GM10266 (cell line): ENCODE data around the gene XPO1.
"Not testable (repeated sequence)": the region's sequence is repeated elsewhere in the genome, so short reads cannot be mapped to it uniquely, and the experiment has no call there.

Experiments used
- DNase-seq: peaks from one replicate; pipeline ENCODE4 v3.0.0; 2012; ENCODE audit errors: extremely low spot score
- TF ChIP-seq, protein P1 (sequence below): IDR thresholded peaks from 2 replicates; pipeline ENCODE4 v1.5.1; 2012; ENCODE audit warnings: mild to moderate bottlenecking, low read depth; ENCODE audit not compliant: control insufficient read depth, insufficient read depth; ENCODE audit errors: missing control alignments

The XPO1 gene, protein sequence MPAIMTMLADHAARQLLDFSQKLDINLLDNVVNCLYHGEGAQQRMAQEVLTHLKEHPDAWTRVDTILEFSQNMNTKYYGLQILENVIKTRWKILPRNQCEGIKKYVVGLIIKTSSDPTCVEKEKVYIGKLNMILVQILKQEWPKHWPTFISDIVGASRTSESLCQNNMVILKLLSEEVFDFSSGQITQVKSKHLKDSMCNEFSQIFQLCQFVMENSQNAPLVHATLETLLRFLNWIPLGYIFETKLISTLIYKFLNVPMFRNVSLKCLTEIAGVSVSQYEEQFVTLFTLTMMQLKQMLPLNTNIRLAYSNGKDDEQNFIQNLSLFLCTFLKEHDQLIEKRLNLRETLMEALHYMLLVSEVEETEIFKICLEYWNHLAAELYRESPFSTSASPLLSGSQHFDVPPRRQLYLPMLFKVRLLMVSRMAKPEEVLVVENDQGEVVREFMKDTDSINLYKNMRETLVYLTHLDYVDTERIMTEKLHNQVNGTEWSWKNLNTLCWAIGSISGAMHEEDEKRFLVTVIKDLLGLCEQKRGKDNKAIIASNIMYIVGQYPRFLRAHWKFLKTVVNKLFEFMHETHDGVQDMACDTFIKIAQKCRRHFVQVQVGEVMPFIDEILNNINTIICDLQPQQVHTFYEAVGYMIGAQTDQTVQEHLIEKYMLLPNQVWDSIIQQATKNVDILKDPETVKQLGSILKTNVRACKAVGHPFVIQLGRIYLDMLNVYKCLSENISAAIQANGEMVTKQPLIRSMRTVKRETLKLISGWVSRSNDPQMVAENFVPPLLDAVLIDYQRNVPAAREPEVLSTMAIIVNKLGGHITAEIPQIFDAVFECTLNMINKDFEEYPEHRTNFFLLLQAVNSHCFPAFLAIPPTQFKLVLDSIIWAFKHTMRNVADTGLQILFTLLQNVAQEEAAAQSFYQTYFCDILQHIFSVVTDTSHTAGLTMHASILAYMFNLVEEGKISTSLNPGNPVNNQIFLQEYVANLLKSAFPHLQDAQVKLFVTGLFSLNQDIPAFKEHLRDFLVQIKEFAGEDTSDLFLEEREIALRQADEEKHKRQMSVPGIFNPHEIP (N-terminal part only)

DNA sequence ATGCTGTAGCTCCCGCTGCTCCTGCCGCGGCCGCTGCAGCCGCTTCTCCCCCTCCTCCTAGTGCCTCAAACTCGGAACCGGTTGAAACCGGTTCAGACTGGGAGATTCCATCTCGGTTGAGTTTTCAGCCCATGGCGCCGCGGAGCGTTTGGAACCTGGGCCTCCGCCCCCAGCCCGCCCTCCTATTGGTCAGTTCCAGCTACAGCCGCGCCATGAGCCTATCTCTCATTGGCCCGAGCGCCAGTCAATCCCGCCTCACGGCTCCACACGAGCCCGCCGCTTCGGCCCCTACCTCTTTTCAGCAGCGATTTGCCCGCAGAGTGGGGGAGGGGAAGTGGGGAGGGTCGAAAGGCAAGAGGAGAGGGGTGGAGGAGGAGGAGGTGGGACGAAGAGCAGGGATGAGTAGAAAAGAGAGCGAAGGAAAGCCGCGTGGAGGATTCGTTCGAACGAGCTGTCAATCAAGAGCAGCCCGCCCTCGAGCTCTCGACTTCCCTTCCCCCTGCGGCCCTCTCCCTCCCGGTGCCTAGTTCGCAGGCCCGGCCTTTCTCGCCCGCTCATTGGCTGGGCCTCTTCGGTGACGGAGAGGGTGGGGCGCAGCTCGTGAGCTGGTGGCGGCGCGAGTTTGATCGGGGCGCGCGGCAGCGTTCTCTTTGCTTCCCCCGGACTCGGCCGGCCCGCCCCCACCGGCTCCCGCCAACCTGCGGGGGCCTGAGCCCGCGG lies at the start of gene XPO1:
TSS of gene XPO1 (minus strand) at position 157 of the 720 bp plus-strand sequence. CDS start 4,459 bp downstream, outside the sequence.
- DNase-seq: peak; percentile 98
- TF ChIP-seq, protein P1, sequence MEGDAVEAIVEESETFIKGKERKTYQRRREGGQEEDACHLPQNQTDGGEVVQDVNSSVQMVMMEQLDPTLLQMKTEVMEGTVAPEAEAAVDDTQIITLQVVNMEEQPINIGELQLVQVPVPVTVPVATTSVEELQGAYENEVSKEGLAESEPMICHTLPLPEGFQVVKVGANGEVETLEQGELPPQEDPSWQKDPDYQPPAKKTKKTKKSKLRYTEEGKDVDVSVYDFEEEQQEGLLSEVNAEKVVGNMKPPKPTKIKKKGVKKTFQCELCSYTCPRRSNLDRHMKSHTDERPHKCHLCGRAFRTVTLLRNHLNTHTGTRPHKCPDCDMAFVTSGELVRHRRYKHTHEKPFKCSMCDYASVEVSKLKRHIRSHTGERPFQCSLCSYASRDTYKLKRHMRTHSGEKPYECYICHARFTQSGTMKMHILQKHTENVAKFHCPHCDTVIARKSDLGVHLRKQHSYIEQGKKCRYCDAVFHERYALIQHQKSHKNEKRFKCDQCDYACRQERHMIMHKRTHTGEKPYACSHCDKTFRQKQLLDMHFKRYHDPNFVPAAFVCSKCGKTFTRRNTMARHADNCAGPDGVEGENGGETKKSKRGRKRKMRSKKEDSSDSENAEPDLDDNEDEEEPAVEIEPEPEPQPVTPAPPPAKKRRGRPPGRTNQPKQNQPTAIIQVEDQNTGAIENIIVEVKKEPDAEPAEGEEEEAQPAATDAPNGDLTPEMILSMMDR: no peak

DNA sequence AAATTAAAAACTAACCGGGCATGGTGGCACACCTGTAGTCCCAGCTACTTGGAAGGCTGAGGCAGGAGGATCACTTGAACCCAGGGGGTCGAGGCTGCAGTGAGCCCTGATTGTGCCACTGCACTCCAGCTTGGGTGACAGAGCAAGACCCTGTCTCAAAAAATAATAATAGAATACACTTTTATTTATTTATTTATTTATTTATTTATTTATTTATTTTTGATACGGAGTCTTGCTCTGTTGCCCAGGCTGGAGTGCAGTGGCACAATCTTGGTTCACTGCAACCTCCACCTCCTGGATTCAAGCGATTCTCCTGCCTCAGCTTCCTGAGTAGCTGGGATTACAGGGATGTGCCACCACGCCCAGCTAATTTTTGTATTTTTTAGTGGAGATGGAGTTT lies 48.8 kb upstream of the XPO1 start:
- not testable (repeated sequence) for DNase-seq

DNA sequence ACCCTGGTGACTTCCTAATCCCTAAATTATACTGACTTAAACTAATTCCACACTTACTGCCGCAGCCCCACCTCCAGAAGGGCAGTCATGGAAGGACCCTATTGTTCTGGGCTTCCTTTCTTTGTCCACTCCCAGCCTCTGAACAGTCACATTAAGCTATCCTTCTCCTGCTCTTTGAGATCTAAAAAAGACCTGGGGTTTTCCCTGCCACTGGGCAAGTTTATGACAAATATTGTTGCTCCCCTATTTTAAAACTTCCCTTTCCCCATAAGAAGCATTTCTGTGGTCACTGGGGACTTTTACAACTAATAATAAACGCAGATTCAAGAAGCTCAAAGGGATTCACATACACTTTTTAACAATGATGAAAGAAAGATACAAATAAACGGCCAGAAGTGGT lies 47.2 kb upstream of the XPO1 start:
- peak; percentile 48 for DNase-seq
- TF ChIP-seq, protein P1: no peak

DNA sequence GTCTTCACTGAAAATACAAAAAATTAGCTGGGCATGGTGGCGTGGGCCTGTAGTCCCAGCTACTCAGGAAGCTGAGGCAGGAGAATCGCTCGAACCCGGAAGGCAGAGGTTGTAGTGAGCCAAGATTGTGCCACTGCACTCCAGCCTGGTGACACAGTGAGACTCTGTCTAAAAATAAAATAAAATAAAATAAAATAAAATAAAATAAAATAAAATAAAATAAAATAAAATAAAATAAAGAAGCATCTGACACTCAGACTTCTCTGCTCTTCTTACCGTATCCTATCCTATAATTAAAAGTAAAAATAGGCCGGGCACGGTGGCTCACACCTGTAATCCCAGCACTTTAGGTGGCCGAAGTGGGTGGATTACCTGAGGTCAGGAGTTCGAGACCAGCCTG lies 46.2 kb upstream of the XPO1 start:
- DNase-seq: not testable (repeated sequence)

DNA sequence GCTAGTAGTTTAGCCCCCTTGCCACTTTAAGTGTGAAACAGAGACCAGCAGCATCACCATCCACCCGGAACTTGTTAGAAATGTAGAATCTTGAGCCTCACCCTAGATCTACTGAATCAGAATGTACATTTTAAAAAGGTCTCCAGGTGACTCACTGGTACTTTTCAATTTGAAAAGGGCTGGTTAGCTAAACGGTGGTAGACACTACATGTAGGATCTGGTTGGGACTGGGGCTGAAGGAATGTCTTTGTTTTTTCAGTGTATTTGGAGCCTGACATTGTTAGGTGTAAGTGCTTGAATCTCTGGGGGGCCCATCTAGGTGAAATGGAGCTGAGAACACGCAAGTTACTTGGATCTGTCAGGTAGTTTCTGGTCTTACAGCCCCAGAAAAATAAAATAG lies 44.0 kb upstream of the XPO1 start:
- TF ChIP-seq, protein P1: no peak
- no peak for DNase-seq

DNA sequence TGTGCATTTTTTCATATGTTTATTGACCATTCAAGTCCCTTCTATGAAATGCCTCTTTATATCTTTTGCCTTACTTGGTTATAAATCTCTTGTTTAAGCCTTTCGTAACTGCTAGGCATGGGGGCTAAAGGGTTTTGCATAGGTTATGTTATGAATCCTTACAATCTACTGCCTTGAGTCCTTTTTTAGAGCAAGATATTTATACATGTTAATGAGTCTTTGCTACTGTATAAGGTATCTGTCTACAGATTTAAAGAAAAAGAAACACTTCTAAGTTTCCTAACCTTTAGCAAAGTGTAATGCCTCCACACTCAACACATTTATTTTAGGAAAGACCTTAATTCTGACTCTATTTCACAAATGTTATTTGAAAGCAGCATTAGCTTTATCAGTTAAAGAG lies 43.6 kb upstream of the XPO1 start:
- TF ChIP-seq, protein P1: no peak
- DNase-seq: no peak

DNA sequence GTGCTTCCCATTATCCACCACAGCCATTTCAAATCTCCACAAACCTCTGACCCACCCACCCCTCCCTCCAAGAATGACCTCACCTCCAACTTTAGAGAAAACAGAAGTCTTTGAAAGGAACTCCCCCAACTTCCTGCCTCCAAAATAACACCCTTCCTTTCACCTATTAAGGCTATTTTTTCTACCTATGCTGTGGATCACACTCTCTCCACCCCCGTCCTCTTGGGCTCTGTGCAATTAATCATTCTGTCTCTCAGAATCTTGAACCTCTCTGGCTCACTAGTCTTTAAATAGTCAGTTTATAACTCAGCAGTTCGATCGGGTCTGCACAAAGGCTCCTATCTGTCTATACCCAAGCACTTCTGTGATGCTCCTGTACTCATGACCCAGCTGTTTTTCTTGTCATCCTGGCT lies 37.3 kb upstream of the XPO1 start:
- peak; percentile 51 for DNase-seq
- TF ChIP-seq, protein P1: no peak
